AG04449 (cell line): ENCODE data around the gene CNNM2.

Source experiments
- CTCF ChIA-PET: fragments of 350-600 bp; formaldehyde crosslinking; extraction: SDS; loops from one replicate; lab custom pipeline; 2021; ENCODE audit warnings: antibody characterized with exemption; lab: Yijun Ruan, JAX
- POLR2A ChIA-PET: fragments of 400-600, 350-600 bp; formaldehyde crosslinking; extraction: SDS; loops from one replicate; lab custom pipeline; 2020; ENCODE audit warnings: antibody characterized with exemption, inconsistent platforms; lab: Yijun Ruan, JAX
- DNase-seq: peaks from one replicate; pipeline ENCODE4 v3.0.0-alpha.2; 2010; ENCODE audit warnings: low read depth, low spot score
- H3K4me3 ChIP-seq: 2 replicates; pipeline ENCODE4 v1.5.1; 2011; ENCODE audit warnings: low read depth, mild to moderate bottlenecking, control low read depth, low read length
- CTCF ChIP-seq: IDR thresholded peaks from one replicate; pipeline ENCODE4 v1.5.1; 2011; ENCODE audit warnings: mild to moderate bottlenecking, moderate library complexity, low read length, control low read depth, inconsistent platforms; ENCODE audit not compliant: insufficient read depth; ENCODE audit errors: missing control alignments

The CNNM2 gene

DNA sequence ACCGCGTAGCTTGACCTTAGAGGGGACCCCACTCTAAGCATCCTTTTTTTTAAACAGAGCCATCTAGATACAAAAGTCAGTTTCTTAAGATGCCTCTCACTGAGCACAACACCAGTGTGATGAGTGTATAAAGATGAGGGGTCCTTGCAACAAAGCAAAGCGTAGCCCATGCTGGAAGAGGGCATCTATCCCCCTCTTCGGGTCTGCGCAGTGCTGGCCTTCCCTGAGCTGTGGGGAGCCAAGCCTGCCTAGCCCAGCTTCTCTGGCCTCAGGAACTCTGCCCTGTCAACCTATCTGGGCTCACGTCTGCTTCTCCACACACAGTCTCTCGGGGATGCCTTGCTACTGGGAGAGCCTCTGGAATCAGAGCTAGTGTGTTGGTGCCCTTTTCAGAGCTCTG lies 161.0 kb downstream of the CNNM2 start:
- H3K4me3 ChIP-seq: no peak overlapping the region
- POLR2A ChIA-PET: interaction anchor here (0.5 kb wide), 1 partner anchor 594 kb away, joined by 3 read pairs; no protein-coding TSS in a partner anchor
- CTCF ChIA-PET: interaction anchor here (0.6 to 20.8 kb wide), 5 partner anchors 9 to 165 kb away, joined by 3 to 475 read pairs (median 3); partner anchors contain the start of gene CNNM2
- TF ChIP-seq CTCF: no peak
- no peak for DNase-seq

GRCh38 chr10:103079946-103080345 lies 161.9 kb downstream of the CNNM2 start:
- H3K4me3 ChIP-seq: no peak overlapping the region
- ChIA-PET CTCF (interaction anchor here (0.6 to 20.8 kb wide), 7 partner anchors 9 to 165 kb away, joined by 3 to 475 read pairs (median 3); partner anchors contain the start of gene CNNM2), POLR2A (interaction anchor here (1.0 kb wide), 1 partner anchor 25 kb away, joined by 3 read pairs; no protein-coding TSS in a partner anchor)
- TF ChIP-seq CTCF: no peak
- no peak for DNase-seq

GRCh38 chr10:103080891-103081581 lies 162.9 kb downstream of the CNNM2 start:
- DNase-seq: no peak
- CTCF ChIA-PET: interaction anchor here (0.7 to 2.0 kb wide), 7 partner anchors 10 to 179 kb away, joined by 3 to 9 read pairs (median 4); partner anchors contain the start of gene CNNM2
- H3K4me3 ChIP-seq: no peak overlapping the region
- no peak for TF ChIP-seq CTCF
- POLR2A ChIA-PET: no interaction called here

- no peak overlapping the region for H3K4me3 ChIP-seq
- ChIA-PET POLR2A (no interaction called here), CTCF (interaction anchor here (1.2 kb wide), 1 partner anchor 165 kb away, joined by 3 read pairs; no protein-coding TSS in a partner anchor)
- no peak for TF ChIP-seq CTCF
- DNase-seq: no peak
Measured at GRCh38 chr10:103082683-103083082, 164.6 kb downstream of the CNNM2 start.

DNA sequence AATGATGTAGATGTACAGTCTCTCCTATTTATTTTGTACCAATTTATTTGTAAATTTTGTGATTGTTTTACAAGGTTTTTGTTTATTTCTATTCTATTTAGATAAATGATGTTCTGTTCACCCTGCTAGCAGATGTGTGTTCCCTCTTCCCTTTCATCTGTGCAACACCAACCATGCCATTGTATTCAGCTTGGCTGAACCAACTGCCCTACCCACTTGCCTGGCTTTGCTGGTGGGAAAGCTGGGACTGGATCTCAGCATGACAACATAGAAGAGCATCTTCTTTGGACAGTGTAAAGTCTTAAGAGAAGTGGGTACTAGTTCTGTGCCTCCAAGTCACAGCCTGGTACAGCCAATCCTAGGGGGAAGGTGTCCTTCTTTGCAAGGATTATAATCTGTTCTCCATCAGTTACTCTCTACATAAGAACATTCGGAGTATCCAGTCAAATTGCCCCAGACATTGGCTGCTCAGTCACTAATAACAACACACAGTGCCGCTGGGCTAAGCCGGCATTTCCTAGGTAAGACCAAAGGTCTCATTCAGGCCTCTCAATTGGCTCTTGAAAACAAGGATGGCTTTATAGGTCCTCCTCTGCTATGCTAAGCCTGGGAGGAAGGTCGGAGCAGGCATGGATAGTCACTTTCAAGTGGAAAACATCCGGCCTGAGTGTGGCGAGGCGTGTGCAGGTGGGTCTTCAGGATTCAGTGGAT lies 165.3 kb downstream of the CNNM2 start:
- ChIA-PET POLR2A (no interaction called here), CTCF (interaction anchor here (1.2 kb wide), 1 partner anchor 166 kb away, joined by 3 read pairs; no protein-coding TSS in a partner anchor)
- no peak for DNase-seq
- no peak for TF ChIP-seq CTCF
- H3K4me3 ChIP-seq: no peak overlapping the region

DNA sequence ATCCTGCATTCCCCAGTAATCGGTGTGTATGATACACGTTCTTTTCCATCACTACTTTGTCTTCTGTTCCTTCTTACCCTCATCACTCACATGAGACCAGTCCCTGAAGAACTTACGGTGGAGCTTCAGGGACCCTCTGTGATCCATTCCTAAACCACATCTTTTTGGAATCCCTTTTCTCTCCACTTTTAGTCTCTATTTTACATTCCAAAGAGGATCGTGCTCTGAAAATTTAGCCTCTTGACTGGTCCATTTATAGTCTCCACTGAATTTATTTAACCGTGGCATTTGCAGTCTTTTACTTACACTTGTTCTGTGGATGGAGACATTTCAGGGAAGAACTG lies 165.9 kb downstream of the CNNM2 start:
- CTCF ChIA-PET: interaction anchor here (1.2 to 5.1 kb wide), 2 partner anchors 160 to 167 kb away, joined by 3 to 30 read pairs; partner anchors contain the start of gene RPEL1
- H3K4me3 ChIP-seq: no peak overlapping the region
- POLR2A ChIA-PET: no interaction called here
- TF ChIP-seq CTCF: no peak
- DNase-seq: no peak
